Fibroblast of mammary gland (primary cell): ENCODE measurements around the gene TGFB2.

ENCODE experiments used
- DNase-seq: peaks from one replicate; pipeline ENCODE4 v3.0.0-alpha.2; 2010; ENCODE audit warnings: low read depth
- H3K4me3 ChIP-seq: 2 replicates; pipeline ENCODE4 v1.5.1; 2011; ENCODE audit warnings: low read depth, mild to moderate bottlenecking, low read length, moderate library complexity; ENCODE audit not compliant: control insufficient read depth
- TF ChIP-seq, protein P1 (sequence below): conservative IDR thresholded peaks from 2 replicates; pipeline ENCODE4 v1.5.1; 2011; ENCODE audit warnings: low read depth, low read length, inconsistent platforms; ENCODE audit not compliant: control insufficient read depth, insufficient read depth

Gene TGFB2

DNA sequence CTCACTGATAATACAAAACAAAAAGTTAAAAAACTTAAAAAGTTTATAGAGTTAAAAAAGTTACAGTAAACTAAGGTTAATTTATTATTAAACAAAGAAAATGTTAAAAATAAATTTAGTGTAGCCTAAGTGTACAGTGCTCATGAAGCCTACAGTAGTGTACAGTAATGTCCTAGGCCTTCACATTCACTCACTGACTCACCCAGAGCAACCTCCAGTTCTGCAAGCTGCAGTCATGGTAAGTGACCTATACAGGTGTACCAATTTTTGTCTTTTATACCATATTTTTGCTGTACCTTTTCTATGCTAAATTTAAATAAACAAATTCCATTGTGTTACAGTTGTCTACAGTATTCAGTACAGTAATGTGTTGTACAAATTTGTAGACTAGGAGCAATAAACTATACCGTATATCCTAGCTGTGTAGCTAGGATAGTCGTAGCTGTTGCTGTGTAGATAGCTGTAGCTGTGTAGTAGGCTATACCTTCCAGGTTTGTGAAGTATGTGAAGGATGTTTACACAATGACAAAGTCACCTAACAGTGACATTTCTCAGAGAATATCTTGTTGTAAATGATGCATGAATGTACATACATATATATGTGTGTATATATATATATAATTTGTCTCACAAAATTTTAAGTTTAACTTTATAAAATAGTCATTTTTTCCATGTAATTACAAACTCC, 140.2 kb downstream of the TGFB2 start:
- TF ChIP-seq, protein P1, sequence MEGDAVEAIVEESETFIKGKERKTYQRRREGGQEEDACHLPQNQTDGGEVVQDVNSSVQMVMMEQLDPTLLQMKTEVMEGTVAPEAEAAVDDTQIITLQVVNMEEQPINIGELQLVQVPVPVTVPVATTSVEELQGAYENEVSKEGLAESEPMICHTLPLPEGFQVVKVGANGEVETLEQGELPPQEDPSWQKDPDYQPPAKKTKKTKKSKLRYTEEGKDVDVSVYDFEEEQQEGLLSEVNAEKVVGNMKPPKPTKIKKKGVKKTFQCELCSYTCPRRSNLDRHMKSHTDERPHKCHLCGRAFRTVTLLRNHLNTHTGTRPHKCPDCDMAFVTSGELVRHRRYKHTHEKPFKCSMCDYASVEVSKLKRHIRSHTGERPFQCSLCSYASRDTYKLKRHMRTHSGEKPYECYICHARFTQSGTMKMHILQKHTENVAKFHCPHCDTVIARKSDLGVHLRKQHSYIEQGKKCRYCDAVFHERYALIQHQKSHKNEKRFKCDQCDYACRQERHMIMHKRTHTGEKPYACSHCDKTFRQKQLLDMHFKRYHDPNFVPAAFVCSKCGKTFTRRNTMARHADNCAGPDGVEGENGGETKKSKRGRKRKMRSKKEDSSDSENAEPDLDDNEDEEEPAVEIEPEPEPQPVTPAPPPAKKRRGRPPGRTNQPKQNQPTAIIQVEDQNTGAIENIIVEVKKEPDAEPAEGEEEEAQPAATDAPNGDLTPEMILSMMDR = no peak
- no peak for DNase-seq
- no peak overlapping the region for H3K4me3 ChIP-seq

DNA sequence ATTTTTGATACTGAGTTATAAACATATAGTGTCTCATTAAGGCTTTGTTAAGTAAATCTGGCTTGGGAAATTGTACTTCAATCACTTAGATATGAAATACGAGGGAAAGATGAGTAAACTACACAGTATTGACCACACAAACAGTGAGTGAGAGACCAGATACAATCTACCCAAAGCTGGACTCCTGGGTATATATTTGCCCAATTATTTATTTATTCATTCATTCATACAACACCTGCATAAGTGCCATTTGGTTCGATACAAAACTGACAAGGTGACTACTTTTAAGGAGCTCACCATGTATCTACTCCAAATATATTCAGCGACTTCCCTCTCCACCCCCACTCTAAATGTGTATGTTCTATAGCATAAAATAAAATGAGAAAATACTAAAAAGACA, 143.4 kb downstream of the TGFB2 start:
- TF ChIP-seq, protein P1 = no peak

DNA sequence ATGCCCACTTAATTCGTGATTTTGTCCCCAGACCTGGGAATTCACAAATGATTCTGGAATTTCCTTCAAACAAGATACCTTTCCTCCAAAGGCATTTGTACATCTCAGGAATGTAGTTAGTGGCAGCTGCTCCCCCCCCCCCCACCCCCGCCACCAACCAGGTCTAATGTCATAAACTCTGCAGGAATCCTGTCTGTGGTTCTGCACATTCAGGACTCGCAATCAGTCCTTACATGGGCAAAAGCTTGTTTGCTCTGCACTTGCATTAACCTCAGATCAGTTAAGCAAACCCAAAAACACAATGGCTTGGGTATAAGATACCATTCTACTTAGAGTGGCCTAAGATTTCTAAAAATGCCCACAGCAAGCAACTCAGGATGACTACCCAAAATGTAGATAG, 143.8 kb downstream of the TGFB2 start:
- no peak overlapping the region for H3K4me3 ChIP-seq
- no peak for DNase-seq
- TF ChIP-seq, protein P1 = no peak

More for the DNA sequence above, 143.4 kb downstream of the TGFB2 start:
- H3K4me3 ChIP-seq = no peak overlapping the region
- DNase-seq = no peak

DNA sequence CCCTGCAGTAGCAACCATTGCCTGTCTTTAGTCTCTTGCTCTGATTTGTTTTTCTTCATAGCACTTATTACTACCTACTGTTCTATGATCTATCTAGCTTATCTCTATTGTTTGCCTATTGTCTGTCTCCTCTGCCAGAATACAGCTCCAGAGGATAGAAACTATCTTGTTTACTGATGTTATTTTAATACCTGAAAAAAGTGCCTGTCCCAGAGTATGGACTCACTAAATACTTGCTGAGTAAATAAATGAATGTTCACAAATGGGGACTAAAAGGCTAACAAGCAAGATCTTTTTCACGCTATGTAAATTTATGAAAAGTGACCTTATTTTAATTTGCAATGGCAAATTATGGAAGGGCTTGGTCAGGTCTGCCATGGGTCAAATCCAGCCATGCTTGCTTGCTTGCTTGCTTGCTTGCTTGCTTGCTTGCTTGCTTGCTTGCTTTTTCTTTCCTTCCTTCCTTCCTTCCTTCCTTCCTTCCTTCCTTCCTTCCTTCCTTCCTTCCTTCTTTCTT, 145.3 kb downstream of the TGFB2 start:
- no peak overlapping the region for H3K4me3 ChIP-seq
- TF ChIP-seq, protein P1 = no peak
- DNase-seq = no peak

DNA sequence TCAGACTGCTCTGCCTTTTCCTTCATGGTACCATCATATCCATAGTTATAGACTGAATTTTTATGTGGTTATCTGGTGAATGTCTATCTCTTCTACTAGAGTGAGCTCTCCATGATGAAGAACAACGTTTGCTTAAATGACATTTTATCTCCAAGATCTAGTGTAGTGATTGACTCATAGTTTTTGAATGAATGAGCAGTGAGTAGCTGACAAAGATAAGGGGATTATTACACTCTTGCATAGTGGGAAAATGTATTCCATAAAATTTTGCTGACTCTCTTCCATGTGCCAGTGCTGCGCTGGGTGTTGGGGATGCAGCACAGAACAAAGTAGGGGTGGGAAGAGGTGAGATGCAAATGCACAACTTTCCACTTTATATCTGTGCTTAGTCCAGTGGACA, 147.7 kb downstream of the TGFB2 start:
- no peak for DNase-seq
- H3K4me3 ChIP-seq = no peak overlapping the region
- TF ChIP-seq, protein P1 = no peak

DNA sequence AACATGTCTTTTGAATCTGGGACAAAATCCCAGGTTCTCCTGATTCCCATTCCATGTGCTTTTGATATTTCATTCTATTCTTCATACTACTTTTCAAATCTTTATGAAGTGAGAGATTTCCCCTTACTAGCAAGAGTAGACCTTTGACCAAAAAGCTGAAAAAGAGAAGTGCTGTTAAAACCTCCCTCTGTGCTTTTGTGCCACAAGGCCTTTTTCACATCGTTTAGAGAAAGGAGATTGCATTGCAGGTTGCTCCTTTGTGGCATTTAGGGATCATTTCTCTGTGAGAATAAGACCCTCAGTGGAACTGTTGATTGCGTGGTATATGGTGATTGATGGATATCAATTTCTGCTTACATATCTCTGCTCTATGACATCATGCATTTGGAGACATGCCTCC, 148.8 kb downstream of the TGFB2 start:
- TF ChIP-seq, protein P1 = no peak
- no peak for DNase-seq
- no peak overlapping the region for H3K4me3 ChIP-seq
